Measurements from ENCODE around the gene ZNF182.
"Not testable (repeated sequence)": the region's sequence is repeated elsewhere in the genome, so short reads cannot be mapped to it uniquely, and the experiment has no call there.

GRCh38 chrX:47961830-47962229 is 42.0 kb downstream of the ZNF182 start:
- not testable (repeated sequence) for TF ChIP-seq CTCF, EZH2, EZH2phosphoT487 (IDR thresholded peaks at IDR 0.05)
